NB4 (cell line): ENCODE results near the gene SGIP1.

Source experiments
- CTCF ChIP-seq: IDR thresholded peaks from one replicate; pipeline ENCODE4 v1.5.1; 2012; ENCODE audit warnings: low read depth, low read length
- MAX ChIP-seq: IDR thresholded peaks from 2 replicates; pipeline ENCODE4 v1.6.1; 2011; ENCODE audit warnings: low read depth, low read length

- TF ChIP-seq CTCF (no peak), MAX (no peak)
Observed at GRCh38 chr1:66521721-66522365, 12.1 kb upstream of the SGIP1 start.
